ENCODE measurements around the gene TOMM40. TPM values are rescaled to one million over a fixed set of nuclear protein-coding genes. Genes with fewer than 3 reads are reported as not detected.

TOMM40 gene
- 60.9 and 67.9 TPM in 2 replicates for total RNA-seq
- 83.1 and 83.7 TPM in 2 replicates for polyA plus RNA-seq

DNA sequence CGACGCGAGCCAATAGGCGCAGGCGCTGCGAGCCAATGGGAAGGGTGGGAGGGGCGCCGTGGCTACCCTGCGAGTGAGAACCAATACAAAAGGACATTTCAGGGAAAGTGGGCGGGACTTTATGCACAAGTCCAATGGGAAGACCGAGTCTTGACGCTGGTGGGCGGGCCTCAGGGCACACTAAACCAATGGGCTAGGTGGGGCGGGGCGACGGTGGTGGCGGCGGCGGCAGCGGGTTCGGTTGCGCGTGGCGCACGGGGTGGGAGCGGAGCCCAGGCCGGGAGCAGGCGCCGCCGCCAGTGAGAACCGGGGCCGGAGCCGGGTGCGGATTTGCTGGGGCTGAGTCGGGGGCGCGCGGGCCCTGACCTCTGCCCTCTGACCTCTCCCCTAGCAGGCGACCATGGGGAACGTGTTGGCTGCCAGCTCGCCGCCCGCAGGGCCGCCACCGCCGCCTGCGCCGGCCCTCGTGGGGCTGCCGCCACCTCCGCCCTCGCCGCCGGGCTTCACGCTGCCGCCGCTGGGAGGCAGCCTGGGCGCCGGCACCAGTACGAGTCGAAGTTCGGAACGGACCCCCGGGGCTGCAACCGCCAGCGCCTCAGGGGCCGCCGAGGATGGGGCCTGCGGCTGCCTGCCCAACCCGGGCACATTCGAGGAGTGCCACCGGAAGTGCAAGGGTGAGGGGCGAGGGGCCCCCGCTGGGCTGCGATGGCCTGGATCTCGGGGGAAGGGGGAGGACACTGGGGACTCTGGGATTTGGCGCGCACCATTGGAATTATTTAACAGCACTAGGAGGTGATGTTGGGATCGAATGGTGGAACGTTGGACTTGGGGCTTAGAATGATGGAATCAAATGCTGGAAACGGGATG, at the start of gene TOMM40:
TOMM40 (plus strand) TSS at position 239 of the 867 bp plus-strand sequence; CDS start at position 401, 162 bp downstream.
- TF ChIP-seq EZH2phosphoT487 (IDR thresholded peaks at IDR 0.05; ENCODE audit: low read depth, severe bottlenecking, unreplicated experiment) = no peak
- no peak for TF ChIP-seq EZH2 (IDR thresholded peaks at IDR 0.05; ENCODE audit: borderline replicate concordance)
- TF ChIP-seq, protein P1, sequence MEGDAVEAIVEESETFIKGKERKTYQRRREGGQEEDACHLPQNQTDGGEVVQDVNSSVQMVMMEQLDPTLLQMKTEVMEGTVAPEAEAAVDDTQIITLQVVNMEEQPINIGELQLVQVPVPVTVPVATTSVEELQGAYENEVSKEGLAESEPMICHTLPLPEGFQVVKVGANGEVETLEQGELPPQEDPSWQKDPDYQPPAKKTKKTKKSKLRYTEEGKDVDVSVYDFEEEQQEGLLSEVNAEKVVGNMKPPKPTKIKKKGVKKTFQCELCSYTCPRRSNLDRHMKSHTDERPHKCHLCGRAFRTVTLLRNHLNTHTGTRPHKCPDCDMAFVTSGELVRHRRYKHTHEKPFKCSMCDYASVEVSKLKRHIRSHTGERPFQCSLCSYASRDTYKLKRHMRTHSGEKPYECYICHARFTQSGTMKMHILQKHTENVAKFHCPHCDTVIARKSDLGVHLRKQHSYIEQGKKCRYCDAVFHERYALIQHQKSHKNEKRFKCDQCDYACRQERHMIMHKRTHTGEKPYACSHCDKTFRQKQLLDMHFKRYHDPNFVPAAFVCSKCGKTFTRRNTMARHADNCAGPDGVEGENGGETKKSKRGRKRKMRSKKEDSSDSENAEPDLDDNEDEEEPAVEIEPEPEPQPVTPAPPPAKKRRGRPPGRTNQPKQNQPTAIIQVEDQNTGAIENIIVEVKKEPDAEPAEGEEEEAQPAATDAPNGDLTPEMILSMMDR (IDR thresholded peaks at IDR 0.05; ENCODE audit: poor library complexity) = peak; percentile 6
- peak within 1 kb of the TSS; percentile 98 for H3K4me2 ChIP-seq
- no peaks in the 10 kb centered on the region for H3K9me3 ChIP-seq (ENCODE audit: low read depth)
- DNase-seq (ENCODE audit: low spot score) = peak; percentile 100
- H2AFZ ChIP-seq = no peak within 1 kb of the TSS
- H3K27ac ChIP-seq = peak within 1 kb of the TSS; percentile 66
- H3K9me2 ChIP-seq (replicated peaks; ENCODE audit: insufficient read depth) = no peaks in the 10 kb centered on the region
- H3K79me2 ChIP-seq = peaks cover 21% of the 10 kb centered on the region
- H3K4me3 ChIP-seq = peak within 1 kb of the TSS; percentile 33
- no peaks in the 10 kb centered on the region for H3K36me3 ChIP-seq (replicated peaks; ENCODE audit: insufficient read depth, low read depth)
- 2% methylated on average over 36 of the region's 81 CpGs for WGBS (ENCODE audit: low lambda C conversion rate, missing lambda C conversion rate)
- H3K27me3 ChIP-seq = no peaks in the 10 kb centered on the region
- H4K20me1 ChIP-seq (ENCODE audit: insufficient read depth, poor library complexity, severe bottlenecking) = peaks cover 2% of the 10 kb centered on the region
- peaks cover 9% of the 10 kb centered on the region for H3K4me1 ChIP-seq (ENCODE audit: insufficient read depth)

DNA sequence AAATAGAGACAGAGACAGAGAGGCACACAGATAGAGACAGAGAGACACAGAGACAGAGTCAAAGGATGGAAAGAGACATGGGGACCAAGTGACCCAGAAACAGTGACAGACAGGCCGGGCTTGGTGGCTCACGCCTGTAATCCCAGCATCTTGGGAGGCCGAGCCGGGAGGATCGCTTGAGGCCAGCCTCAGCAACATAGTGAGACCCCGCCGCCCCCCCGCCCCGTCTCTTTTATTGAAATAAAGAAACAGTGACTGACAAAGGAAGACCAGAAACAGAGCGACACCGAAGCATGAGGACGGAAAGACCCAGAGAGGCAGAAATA, 45.8 kb upstream of the TOMM40 start:
- peak overlapping the region; percentile 39 for H3K4me3 ChIP-seq
- H3K4me2 ChIP-seq = peak overlapping the region; percentile 80
- peaks cover 17% of the 10 kb centered on the region for H3K4me1 ChIP-seq (ENCODE audit: insufficient read depth)
- no peaks in the 10 kb centered on the region for H3K9me3 ChIP-seq (ENCODE audit: low read depth)
- H3K27me3 ChIP-seq = no peaks in the 10 kb centered on the region
- DNase-seq (ENCODE audit: low spot score) = no peak
- peak overlapping the region; percentile 74 for H3K27ac ChIP-seq
- 17% methylated on average over 12 of the region's 12 CpGs for WGBS (ENCODE audit: low lambda C conversion rate, missing lambda C conversion rate)
- H4K20me1 ChIP-seq (ENCODE audit: insufficient read depth, poor library complexity, severe bottlenecking) = peaks cover 22% of the 10 kb centered on the region
- TF ChIP-seq, protein P1 (IDR thresholded peaks at IDR 0.05; ENCODE audit: poor library complexity) = no peak
- TF ChIP-seq EZH2 (IDR thresholded peaks at IDR 0.05; ENCODE audit: borderline replicate concordance) (no peak), EZH2phosphoT487 (IDR thresholded peaks at IDR 0.05; ENCODE audit: low read depth, severe bottlenecking, unreplicated experiment) (no peak)
- H3K36me3 ChIP-seq (replicated peaks; ENCODE audit: insufficient read depth, low read depth) = no peaks in the 10 kb centered on the region
- H3K9me2 ChIP-seq (replicated peaks; ENCODE audit: insufficient read depth) = no peaks in the 10 kb centered on the region
- H3K79me2 ChIP-seq = peaks cover 36% of the 10 kb centered on the region
- peak overlapping the region; percentile 64 for H2AFZ ChIP-seq

DNA sequence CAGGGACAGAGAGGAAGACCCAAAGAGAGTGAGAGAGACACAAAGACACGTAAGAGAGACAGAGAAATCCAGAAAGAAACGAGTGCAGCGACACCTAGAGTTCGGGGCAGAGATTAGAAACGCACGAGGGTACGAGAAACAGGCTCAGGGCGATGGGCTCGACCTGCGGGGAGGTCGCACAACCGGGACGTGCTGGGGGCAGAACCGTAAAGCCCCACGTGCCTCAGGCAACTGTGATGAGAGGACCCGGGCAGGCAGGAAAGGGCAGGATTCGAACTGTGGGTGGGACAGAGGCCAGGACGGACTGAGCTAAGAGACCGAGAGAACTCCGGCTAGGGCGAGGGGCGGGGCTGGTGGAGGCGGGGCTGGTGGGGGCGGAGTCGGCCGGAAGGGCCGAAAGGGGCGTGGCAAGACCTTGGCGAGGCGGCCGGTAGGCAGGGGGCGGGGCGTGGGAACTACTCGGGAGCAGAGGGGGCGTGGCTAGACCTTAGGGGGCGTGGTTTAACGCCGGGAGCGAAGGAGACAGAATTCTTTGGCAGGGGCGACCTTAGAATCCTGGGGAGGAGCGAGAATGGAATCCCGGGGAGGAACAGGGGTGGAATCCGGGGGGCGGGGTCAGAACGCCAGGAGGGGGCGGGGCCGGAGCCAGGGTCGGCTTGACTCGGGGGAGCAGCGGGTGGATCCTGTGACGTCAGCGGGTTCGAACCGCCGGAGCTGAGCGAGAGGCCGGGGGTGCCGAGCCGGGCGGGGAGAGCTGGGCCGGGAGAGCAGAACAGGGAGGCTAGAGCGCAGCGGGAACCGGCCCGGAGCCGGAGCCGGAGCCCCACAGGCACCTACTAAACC, 45.2 kb upstream of the TOMM40 start, which contains the start of gene NECTIN2:
NECTIN2 (plus strand) TSS at position 686 of the 843 bp plus-strand sequence. CDS start 229 bp downstream, outside the sequence.
- peak; percentile 100 for DNase-seq (ENCODE audit: low spot score)
- no peaks in the 10 kb centered on the region for H3K27me3 ChIP-seq
- H3K36me3 ChIP-seq (replicated peaks; ENCODE audit: insufficient read depth, low read depth) = no peaks in the 10 kb centered on the region
- H3K4me3 ChIP-seq = peak within 1 kb of the TSS; percentile 99
- H4K20me1 ChIP-seq (ENCODE audit: insufficient read depth, poor library complexity, severe bottlenecking) = peaks cover 28% of the 10 kb centered on the region
- no peaks in the 10 kb centered on the region for H3K9me2 ChIP-seq (replicated peaks; ENCODE audit: insufficient read depth)
- peaks cover 42% of the 10 kb centered on the region for H3K79me2 ChIP-seq
- no peak for TF ChIP-seq EZH2phosphoT487 (IDR thresholded peaks at IDR 0.05; ENCODE audit: low read depth, severe bottlenecking, unreplicated experiment)
- TF ChIP-seq, protein P1 (IDR thresholded peaks at IDR 0.05; ENCODE audit: poor library complexity) = peak; percentile 97
- H3K4me1 ChIP-seq (ENCODE audit: insufficient read depth) = peaks cover 23% of the 10 kb centered on the region
- under 1% methylated on average over 31 of the region's 67 CpGs for WGBS (ENCODE audit: low lambda C conversion rate, missing lambda C conversion rate)
- peak within 1 kb of the TSS; percentile 100 for H3K27ac ChIP-seq
- peak within 1 kb of the TSS; percentile 91 for H3K4me2 ChIP-seq
- no peaks in the 10 kb centered on the region for H3K9me3 ChIP-seq (ENCODE audit: low read depth)
- peak within 1 kb of the TSS; percentile 64 for H2AFZ ChIP-seq

Data from hepatocyte (in vitro differentiated cells).